Uterus (tissue), 4 donors: Measurements from ENCODE around the gene UPF3A. TPM values are rescaled to one million over a fixed set of nuclear protein-coding genes. Genes with fewer than 3 reads are reported as not detected.
A peak's percentile ranks its signal among the peaks of the same experiment; 100 is the strongest.
"Not testable (repeated sequence)": the region's sequence is repeated elsewhere in the genome, so short reads cannot be mapped to it uniquely, and the experiment has no call there.

Experiments
- DNase-seq, 2 donors: peaks; one replicate each; pipeline ENCODE4 v3.0.0-alpha.2; 2019 to 2020
- H3K27ac ChIP-seq, 2 donors: fragments of 200-600 bp; sonication (generic); 1 replicate in 1 of 2; 2 replicates in 1 of 2; pipeline ENCODE4 v1.5.1; 2016 to 2018
- H3K27me3 ChIP-seq, 2 donors: fragments of 200-600 bp; sonication (generic); one replicate each; pipeline ENCODE4 v1.5.1; 2018 to 2019; ENCODE audit warnings: control low read depth in 1 of 2
- H3K36me3 ChIP-seq, 2 donors: fragments of 200-600 bp; sonication (generic); one replicate each; pipeline ENCODE4 v1.5.1; 2019; ENCODE audit warnings: control low read depth in 1 of 2
- H3K4me1 ChIP-seq, 2 donors: fragments of 200-600 bp; sonication (generic); one replicate each; pipeline ENCODE4 v1.5.1; 2018 to 2019; ENCODE audit warnings: control low read depth in 1 of 2
- H3K4me3 ChIP-seq, 2 donors: fragments of 200-600 bp; sonication (generic); 1 replicate in 1 of 2; 2 replicates in 1 of 2; pipeline ENCODE4 v1.5.1; 2018 to 2019; ENCODE audit warnings: mild to moderate bottlenecking in 1 of 2
- H3K9me3 ChIP-seq, 2 donors: fragments of 200-600 bp; sonication (generic); one replicate each; pipeline ENCODE4 v1.5.1; 2019; ENCODE audit warnings: control low read depth in 1 of 2
- POLR2A ChIP-seq, 2 donors: fragments of 450-650 bp; IDR thresholded peaks; one replicate each; pipeline ENCODE4 v1.6.1; 2016; ENCODE audit warnings: antibody characterized with exemption in 2 of 2, mild to moderate bottlenecking in 1 of 2, moderate library complexity in 1 of 2
- intact Hi-C: fragments of 100-400 bp; cut with DNase I; formaldehyde crosslinking; loops from one replicate; pipeline ENCODE4 v1.15.1; 2023; ENCODE audit warnings: low total_unique reads
- total RNA-seq, 4 donors: library from RNA; depleted of rRNA in 3 of 4; stranded (reverse); fragments of >200 nt in 3 of 4; gene quantifications; one replicate each; pipeline versions ENCODE4 v1.1.0 to v1.2.4, GENCODE V29; 2014 to 2023
- TF ChIP-seq, protein P1 (sequence below), 4 experiments: fragments of 200-600 bp in 2 of 4; fragments of 450-650 bp in 2 of 4; sonication (generic) in 2 of 4; IDR thresholded peaks; one replicate each; pipeline ENCODE4 v1.5.1; 2016 to 2019; ENCODE audit warnings: antibody characterized with exemption in 4 of 4, mild to moderate bottlenecking in 2 of 4, moderate library complexity in 1 of 4
- donor health status: DM: yes; HTN: yes; CAD: no.

The UPF3A gene
- total RNA-seq, 4 donors from 2014 or later = 15.0 to 74.1 (median 34.9) TPM

DNA sequence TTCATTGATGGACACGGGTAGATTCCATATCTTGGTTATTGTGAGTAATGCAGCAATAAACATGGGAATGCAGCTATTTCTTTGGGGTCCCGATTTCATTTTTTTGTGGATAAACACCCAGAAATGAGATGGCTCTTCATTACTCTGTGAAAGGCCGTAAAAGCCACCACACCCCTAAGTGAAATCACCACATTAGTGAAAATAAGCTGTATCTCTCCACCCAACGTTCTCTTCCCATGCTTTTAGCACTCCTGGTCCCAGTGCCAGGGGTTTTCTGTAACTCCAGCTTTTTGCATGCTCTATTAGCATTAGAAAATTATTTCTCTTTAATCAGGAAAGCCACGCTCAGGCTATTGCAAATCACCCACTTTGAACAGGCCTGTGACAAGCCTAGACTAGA, 48.7 kb downstream of the UPF3A start:
- TF ChIP-seq, protein P1, sequence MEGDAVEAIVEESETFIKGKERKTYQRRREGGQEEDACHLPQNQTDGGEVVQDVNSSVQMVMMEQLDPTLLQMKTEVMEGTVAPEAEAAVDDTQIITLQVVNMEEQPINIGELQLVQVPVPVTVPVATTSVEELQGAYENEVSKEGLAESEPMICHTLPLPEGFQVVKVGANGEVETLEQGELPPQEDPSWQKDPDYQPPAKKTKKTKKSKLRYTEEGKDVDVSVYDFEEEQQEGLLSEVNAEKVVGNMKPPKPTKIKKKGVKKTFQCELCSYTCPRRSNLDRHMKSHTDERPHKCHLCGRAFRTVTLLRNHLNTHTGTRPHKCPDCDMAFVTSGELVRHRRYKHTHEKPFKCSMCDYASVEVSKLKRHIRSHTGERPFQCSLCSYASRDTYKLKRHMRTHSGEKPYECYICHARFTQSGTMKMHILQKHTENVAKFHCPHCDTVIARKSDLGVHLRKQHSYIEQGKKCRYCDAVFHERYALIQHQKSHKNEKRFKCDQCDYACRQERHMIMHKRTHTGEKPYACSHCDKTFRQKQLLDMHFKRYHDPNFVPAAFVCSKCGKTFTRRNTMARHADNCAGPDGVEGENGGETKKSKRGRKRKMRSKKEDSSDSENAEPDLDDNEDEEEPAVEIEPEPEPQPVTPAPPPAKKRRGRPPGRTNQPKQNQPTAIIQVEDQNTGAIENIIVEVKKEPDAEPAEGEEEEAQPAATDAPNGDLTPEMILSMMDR (IDR thresholded peaks at IDR 0.05) = no peak
- no peak for TF ChIP-seq POLR2A (IDR thresholded peaks at IDR 0.05)
- no peaks in the 10 kb centered on the region for H3K36me3 ChIP-seq
- no peak for DNase-seq
- no peaks in the 10 kb centered on the region for H3K9me3 ChIP-seq
- intact Hi-C loops = no loop called here
- H3K4me3 ChIP-seq = no peak overlapping the region
- no peaks in the 10 kb centered on the region for H3K27me3 ChIP-seq
- H3K4me1 ChIP-seq = no peaks in the 10 kb centered on the region
- no peak overlapping the region for H3K27ac ChIP-seq

DNA sequence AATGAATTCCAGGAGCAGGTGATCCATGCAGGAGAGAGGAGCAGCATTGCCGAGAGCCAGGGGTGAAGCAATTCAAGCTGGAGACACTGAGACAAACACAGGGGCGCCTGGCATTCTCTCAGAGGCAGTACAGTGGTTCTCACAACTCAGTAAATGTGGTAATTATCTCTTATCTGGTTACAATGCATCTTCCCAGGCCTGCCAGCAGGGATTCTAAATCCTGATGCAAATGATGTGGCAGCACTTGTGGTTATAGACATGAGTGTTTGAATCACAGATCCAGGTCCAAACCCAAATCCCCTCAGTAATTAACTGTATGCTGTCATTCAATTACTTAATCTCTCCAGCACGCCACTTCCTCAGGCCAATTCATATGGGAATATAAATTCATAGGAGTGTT, 52.5 kb downstream of the UPF3A start:
- H3K36me3 ChIP-seq, DNase-seq, H3K9me3 ChIP-seq, H3K4me3 ChIP-seq, H3K27me3 ChIP-seq, H3K4me1 ChIP-seq, intact Hi-C loops, H3K27ac ChIP-seq: not testable (repeated sequence)

DNA sequence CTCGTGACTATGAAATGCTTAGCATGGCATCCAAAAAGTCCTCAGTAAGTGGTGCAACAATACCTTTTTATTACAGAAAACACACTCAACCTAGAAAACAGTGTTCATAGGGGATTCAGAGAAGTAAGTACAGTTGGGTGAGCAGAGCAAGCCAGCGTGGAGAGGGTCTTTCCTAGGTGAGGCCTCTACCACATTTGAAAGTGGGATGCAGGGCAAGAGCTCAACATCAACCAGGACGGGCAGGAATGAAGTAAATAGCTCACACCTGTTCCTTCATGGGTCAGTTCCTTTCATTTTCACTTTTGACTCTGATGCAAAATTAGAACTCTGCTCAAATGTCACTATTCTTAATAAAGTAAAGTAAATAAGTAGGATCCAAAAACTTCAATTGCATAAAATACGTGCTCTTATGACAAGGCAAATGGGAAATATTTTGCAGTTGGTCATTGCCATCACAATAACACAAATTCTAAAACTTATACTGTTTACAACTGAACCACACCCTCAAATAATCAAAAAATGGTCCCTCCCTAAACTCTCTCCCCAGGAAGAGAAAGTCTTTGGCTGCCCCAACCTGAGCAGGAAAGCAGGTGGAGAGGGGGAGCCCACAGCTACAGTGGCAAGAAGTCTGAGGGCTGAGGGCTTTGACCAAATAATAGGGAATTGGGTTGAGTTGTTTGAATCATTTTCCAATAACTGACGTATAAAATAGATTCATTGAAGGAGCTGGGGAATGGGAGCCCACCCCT, 53.1 kb downstream of the UPF3A start:
- Histone ChIP-seq H3K9me3 (no peaks in the 10 kb centered on the region), H3K27ac (no peak overlapping the region), H3K4me1 (no peaks in the 10 kb centered on the region), H3K36me3 (no peaks in the 10 kb centered on the region), H3K4me3 (no peak overlapping the region), H3K27me3 (no peaks in the 10 kb centered on the region)
- DNase-seq = no peak
- TF ChIP-seq, protein P1 (IDR thresholded peaks at IDR 0.05) = no peak
- no peak for TF ChIP-seq POLR2A (IDR thresholded peaks at IDR 0.05)
- intact Hi-C loops = no loop called here

DNA sequence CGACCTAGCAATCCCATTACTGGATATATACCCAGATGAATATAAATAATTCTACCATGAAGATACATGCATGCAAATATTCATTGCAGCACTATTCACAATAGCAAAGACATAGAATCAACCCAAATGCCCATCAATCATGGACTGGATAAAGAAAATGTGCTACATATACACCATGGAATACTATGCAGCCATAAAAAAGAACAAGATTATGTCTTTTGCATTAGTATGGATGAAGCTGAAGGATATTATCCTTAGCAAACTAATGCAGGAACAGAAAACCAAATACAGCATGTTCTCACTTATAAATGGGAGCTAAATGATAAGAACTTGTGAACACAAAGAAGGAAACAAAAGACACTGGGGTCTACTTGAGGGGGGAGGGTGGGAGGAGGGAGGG, 55.1 kb downstream of the UPF3A start:
- DNase-seq, H3K27me3 ChIP-seq, H3K36me3 ChIP-seq, H3K4me3 ChIP-seq, H3K27ac ChIP-seq, H3K4me1 ChIP-seq, H3K9me3 ChIP-seq, intact Hi-C loops: not testable (repeated sequence)

DNA sequence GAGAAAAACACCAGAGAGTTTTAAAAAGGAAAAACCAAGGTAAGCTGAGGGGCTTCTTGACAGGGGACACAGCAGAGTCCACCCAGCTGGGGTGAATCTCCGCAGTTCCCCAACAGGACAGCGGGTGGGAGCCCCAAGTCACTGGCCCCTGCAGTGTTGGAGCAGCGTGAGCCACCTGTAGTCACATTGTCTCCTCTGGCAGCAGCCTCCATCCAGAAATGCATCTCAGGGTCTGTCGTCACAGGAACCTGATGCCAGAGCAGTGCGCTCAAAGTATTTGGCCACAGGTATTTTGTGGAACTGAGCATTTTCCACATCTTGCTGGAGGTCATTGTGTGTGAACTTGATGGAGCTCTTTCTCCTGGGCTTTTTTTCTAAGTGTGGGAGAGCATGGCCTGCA, 57.6 kb downstream of the UPF3A start:
- H3K27me3 ChIP-seq = no peaks in the 10 kb centered on the region
- no peak overlapping the region for H3K4me3 ChIP-seq
- DNase-seq = no peak
- TF ChIP-seq, protein P1 (IDR thresholded peaks at IDR 0.05) = no peak
- no peak for TF ChIP-seq POLR2A (IDR thresholded peaks at IDR 0.05)
- no peak overlapping the region for H3K27ac ChIP-seq
- intact Hi-C loops = no loop called here
- no peaks in the 10 kb centered on the region for H3K4me1 ChIP-seq
- no peaks in the 10 kb centered on the region for H3K9me3 ChIP-seq
- no peaks in the 10 kb centered on the region for H3K36me3 ChIP-seq

DNA sequence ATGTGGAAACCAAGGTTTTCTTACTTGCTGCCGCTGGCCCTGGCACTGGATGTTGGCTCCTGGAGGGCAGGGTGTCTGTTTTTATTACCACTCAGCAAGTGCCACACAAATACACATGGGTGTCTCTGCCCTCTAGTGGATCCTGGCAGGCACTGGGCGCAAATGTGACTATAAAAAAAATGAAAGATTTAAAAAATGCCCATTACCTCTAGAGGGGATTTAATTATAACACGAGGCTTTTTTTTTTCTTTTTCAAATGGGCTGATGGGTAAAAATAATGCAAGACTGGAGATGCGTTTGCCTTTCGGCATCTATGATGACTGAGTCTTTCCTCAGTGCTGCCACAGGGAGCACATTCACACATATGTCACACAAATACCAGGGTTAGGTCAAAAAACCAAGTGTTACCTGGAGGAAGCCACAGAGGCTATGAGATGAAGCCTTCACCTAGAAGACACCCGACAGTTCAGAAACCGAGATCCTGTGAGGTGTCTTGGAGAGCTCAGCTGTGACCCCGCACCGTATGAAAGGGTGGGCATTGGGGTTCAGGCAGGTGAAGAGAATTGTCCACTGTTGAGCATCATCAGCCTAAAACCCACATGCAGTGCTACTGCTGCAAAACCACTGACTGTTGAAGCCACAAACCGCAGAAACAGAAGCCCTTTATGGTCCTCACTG, 58.6 kb downstream of the UPF3A start:
- TF ChIP-seq POLR2A (IDR thresholded peaks at IDR 0.05) = no peak
- TF ChIP-seq, protein P1 (IDR thresholded peaks at IDR 0.05) = peak; percentile 34 to 61 (median 41)
- Histone ChIP-seq H3K4me1 (no peaks in the 10 kb centered on the region), H3K4me3 (no peak overlapping the region), H3K36me3 (no peaks in the 10 kb centered on the region), H3K9me3 (no peaks in the 10 kb centered on the region), H3K27me3 (no peaks in the 10 kb centered on the region), H3K27ac (no peak overlapping the region)
- intact Hi-C loops = no loop called here
- no peak for DNase-seq
